Amniotic epithelial cell (primary cell): Measurements from ENCODE around the gene KCNIP4.

ENCODE experiments used
- DNase-seq: peaks from one replicate; pipeline ENCODE4 v3.0.0-alpha.2; 2010; ENCODE audit warnings: low read depth

Gene KCNIP4

DNA sequence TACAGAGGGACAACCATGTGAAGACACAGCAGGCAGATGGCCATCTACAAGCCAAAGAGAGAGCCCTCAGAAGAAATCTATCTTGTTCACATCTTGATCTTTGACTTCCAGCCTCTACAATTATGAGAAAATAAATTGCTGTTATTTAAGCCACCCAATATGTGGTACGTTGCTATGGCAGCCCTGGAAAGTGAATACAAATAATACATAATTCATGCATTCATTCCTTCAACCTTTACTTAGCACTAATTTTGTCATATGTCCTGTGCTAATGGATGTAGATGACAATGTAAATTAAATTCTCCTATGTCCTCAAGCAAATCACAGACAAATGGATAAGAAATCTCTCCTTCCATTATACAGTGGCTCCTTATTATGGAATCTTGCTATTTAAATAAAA lies 886.7 kb downstream of the KCNIP4 start:
- DNase-seq = no peak

DNA sequence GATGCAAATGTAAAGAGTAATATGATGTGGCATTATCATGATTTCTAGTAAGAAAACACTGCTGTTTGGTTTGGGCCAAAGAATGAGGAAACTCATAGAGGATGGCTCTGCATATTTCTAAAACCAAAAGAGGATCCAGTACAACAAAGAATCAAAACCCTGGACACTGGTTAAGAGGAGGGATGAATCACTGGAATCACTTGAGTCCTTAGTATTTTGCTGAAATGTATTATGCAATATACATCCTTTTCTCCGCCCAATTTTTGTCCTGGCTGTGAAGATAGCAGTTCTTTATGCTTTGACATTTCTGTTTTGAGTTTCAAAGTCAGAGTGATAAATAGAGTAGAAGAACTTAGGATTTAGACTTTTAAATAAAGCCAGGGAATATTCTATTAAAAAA lies 902.4 kb downstream of the KCNIP4 start:
- DNase-seq = peak; percentile 50

DNA sequence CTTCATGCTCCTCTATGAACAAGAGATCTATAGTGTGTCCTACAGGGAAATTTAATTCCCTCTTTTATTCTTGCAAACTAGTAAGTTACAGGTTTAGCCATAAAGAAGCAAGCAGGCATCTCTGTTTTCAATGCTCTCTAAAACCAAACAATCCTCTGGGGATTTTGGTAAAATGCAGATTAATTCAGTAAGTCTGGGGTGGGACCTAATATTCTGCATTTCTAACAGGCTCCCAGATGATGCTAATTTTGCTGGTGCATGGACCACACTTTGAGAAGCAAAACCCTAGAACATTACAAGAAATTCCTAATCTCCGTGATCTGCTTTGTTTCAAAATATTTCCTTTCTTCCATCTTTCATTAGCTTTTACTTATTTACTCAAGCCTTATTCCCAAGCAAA lies 903.5 kb downstream of the KCNIP4 start:
- no peak for DNase-seq

DNA sequence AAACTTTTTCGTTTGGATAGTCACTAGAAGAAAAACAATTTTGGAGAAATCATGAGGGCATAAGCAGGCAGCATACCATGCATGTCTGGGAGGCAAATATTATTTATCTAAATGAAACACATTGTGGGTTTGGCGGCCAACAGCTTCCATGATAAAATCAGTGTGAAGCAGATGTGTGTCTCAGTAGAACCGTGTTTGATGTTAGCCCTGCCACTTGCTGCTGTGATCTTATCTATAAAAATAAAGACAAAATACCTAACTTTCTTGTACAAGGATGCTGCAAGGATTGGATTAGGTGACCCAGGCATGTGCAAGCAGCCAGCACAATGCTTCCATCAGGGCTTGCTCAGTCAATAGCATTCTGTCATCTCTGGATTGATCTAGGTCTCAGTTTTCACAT lies 906.9 kb downstream of the KCNIP4 start:
- no peak for DNase-seq

DNA sequence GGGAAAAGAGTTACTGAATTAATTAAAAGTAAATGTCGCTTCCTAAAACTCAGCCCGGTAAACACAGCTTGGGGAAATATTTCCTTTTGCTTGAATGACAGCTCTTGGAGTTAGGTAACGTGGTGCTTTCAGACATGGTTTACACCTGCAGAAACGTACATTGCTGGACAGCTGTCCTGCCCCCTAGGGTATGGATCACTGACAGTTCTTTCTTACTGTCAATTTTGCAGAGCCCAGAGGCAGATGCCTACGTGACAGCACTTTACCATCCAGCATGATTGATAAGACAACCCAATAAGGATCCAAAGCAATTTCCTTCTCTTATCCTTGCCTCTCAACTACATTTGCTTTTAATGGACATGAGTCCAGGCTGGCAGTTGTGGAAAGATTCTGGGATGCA lies 913.8 kb downstream of the KCNIP4 start:
- DNase-seq = no peak

DNA sequence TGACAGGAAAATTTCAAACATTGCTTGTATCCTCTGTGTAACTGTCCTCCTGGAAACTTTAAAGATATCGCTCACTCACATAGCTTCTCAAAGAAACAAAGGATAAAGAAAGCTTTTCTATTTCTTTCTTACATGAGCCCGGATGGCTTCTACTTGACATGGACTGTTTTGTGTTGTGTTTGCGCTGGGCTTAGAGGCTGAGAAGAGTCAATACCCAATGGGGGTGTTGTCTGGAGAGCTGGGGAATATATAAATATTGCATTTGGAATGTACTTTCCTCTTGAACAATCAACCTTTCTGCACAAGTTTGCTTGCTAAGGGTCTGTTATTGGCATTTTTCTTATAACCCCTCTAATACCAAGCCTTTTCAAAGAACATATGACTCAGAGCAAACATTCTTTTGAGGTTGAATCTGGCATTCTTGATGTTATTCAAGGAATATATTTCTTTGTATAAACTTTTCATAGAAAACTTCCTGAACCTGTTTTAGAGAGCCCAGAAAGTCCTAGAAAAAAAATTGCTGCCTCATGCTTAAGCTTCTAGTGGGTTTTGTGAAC lies 916.4 kb downstream of the KCNIP4 start:
- peak; percentile 7 for DNase-seq

DNA sequence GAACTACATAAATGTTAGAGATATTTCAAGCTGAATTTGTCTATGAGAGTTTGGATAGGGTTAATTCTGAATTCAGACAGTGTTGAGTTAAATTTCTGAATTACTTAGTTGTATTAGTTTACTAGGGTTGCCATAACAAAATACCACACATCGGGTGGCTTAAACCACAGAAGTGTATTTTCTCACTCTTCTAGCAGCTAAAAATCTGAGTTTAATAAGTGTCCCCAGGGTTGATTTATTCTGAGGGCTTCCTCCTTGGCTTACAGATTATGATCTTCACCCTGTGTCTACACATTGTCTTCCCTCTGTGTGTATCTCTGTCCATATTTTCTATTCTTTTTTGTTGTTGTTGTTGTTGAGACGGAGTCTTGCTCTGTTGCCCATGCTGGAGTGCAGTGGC lies 929.8 kb downstream of the KCNIP4 start:
- no peak for DNase-seq

DNA sequence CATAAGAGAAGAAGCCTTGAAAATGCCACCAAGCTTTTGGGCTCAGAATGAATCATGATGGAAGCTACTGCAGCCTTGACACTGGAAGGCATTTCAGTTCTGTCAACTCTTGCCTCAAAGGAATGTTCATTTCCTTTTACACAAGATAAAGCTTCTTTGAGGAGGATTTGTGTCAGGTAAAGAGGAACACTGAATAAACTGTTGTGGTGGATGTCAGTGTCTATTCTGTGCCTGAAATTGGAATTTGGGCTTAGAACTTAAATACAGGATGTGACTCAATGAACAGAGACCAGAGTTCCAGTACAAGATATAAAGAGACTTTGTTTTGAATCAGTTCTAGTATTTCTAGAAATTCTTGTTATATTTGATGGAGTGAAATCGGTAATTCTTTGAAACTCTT lies 935.1 kb downstream of the KCNIP4 start:
- peak; percentile 8 for DNase-seq

DNA sequence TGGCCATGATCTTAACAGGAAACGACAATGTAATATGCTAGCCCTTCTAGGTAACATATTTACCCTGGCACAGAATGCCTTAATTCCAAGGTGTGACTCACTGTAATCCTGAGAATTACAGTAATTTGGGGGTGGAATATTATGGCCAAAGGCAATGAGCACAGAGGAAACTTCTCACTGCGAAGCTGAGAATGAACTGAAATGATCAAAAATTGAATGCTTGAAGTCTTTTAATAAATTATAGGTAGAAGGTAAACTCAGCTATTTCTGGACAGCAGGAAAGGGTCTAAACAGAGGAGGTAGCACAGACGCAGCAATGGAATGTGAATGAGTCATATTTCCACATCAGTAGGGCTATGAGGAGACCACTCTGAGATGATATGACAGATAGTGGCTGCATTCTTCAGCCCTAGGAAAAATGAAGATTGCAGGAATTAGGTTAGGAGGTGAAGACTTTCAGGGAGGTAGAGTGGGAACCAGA lies 935.7 kb downstream of the KCNIP4 start:
- DNase-seq = peak; percentile 41

DNA sequence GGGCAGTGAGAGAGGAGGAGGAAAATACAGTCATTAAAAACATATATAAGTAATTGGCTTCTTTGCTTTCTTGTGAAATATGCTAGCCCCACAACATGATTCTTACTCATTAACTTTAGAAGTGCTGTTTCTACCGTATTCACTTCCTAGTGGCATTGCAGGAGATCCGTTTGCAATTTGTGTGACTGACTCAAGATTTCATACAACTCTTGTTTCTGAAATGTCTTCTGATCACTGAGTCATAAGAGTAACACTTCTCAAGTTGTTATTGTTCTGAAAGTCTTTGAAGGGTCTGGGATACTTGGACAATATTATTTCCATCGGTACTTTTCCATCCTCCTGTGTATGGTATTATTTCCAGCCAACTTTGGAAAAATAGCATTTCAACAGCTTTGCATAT lies 937.5 kb downstream of the KCNIP4 start:
- DNase-seq = no peak

DNA sequence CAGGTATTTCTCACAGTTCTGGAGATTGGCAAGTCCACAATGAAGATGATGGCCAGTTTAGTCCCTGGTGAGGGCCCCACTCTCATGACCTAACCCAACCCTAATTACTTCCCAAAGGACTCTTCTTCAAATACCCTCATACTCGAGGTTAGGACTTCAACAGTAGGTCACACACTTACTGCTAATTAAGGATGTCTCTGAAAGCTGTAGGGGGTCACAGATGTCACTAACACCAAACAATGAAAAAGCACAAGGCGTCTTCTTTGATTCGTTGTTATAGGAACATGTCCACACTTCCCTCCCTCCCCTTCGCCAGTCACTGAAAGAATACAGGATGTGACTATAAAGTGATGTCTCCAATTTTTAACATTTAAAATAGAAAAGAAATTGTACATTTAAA lies 938.6 kb downstream of the KCNIP4 start:
- DNase-seq = no peak

DNA sequence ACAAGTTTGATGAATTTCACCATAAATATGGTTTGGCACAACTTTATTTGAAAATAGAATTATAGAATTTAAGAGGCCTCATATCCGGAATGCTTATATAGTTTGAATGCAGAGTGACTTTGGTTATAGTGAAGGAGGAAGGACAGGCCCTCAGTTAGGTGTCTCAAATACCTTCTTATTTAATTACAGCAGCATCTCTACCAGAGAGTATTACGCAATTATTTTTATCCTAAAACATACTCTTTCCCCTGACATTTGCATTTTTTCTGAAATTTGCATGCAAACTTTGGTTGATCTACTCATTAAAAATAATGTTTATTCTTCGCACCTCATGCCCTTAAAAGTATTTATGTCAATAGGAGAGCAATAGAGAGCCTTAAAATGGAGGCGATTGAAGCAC lies 942.9 kb downstream of the KCNIP4 start:
- DNase-seq = no peak

DNA sequence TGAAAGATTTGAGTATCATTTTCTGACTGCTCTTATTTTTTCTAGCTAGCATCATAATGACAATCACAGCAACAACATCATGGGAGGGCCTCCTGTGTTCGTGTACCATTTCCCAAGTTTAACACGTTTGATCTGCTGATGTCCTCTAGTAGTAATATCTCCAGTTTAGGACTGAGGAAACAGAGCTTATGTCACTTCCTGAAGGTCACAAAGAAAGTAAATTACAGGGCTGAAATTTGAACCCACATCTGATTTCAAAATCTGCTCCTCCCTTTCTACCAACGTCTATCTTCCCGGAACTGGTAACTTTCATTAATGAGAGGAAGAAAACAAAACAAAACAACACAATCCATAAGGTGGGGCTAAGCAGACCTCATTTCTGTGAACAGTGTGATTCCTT lies 945.6 kb downstream of the KCNIP4 start:
- no peak for DNase-seq

DNA sequence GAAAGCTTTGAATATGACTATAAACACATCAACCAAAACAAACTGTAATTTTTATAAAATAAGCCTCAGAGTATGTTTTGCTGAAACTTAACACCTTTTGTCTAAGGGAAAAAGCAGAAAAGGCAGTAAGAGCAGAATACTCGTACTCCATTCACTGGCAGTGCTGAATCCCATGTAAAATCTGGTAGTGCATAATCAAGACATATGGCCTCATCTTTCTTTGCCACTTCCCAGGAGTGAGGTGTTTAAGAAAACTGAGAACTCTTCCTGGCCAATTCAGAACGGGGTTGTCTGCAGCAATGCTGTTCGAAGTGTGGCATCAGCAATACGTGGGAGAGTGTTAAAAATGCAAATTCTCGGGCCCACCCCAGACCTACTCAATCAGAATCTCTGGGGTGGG lies 946.3 kb downstream of the KCNIP4 start:
- no peak for DNase-seq

DNA sequence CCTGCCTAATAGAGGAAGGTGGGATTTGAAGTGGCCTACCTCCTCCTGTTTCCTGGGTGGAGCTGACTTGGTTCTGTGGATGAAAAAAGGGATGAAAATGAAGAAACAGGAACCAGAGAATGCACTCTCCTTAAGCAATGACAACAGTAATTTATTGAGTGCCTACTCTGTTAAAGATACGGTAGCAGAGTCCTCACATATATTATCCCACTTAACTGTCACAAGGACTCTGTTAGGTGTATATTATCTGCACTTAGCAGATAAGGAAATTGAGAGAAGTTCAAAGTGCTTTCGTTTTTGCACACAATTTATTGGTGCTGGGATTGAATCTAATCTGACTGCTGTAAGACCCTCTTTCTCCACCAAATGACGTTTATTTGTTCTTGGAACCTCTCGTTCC lies 947.1 kb downstream of the KCNIP4 start:
- DNase-seq = no peak

DNA sequence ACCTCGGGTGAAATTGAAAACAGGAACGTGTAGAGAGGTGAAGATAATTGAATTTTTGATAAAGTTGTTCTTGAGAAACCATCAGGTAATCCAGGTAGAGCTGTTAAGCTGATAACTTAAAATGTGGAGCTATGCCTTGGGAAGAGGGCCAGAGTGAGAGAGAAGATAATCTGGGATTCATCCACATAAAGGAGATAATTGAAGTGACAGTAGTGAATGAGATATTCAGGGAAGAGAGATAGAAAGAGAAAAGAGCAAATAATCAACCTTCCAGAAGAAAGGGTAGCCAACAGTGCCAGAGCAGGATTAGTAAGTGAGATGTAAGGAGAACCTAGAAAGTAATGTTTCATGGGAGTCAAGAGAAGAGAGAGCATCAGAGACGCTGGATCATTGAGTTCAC lies 950.7 kb downstream of the KCNIP4 start:
- no peak for DNase-seq

DNA sequence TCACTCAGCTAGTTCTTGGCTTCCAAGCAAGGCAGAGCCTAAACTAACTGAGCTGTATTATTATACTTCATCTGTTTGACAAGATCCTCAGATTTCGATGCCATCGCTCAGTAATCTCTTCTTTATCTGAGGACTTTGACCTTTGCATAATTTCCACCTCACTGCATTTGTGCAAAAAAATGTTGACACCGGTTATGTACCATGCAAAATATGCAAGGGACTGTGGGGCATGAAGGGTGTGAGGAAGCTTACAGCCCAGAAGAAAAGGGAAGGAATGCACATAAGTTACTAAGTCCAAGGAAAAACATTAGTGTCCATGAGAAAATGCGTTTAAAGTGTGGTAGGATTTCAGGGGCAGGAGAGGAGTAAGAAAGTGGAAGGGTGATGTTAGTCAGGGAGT lies 953.0 kb downstream of the KCNIP4 start:
- no peak for DNase-seq

DNA sequence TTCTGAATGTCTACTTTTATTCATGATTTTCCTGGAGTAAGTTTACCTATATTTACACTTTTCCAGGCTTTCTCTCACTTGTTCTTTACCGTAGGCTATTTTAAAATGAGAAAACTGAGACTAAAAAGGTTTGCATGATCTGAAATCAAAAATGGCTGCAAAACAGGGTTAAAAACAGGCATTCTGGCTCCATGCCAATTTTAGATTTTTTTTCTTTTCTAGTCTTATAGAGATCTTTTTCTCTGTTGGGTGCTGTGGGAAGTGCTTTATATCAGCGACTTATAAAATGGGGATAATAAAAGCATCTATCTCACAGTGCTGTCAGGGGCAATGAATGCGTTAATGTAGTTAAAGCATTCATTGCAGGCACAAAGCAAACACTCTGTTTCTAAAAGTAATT lies 953.6 kb downstream of the KCNIP4 start:
- no peak for DNase-seq

DNA sequence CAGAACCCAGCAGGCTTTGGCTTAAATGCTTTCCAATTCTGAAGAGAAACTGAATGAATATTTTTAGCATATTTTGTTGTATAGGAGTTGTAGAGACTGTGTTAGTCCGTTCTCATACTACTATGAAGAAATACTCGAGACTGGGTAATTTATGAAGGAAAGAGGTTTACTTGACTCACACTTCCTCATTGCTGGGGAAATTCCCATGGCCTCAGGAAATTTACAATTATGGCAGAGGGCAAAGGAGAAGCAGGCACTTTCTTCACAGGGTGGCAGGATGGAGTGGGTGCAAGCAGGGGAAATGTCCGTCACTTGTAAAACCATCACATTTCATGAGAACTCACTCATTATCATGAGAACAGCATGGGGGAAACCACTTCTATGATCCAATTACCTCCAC lies 956.6 kb downstream of the KCNIP4 start:
- DNase-seq = peak; percentile 11

DNA sequence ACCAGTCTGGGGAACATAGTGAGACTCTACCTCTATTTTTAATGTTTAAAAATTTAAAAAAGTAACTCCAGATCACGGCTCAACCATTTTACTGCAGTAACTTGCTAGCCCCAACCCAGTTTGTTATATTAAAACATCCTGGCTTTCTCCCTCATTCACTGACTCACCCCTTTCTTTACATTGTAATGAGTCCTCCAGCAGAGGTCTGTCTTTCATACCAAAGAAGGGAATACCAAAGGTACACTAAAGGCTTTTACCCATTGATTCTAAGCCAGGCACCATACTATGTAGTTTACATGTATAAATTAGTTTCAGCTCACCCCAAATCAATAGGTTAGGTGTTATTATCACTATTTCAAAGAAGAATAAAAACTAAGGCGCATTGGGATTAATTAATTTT lies 961.4 kb downstream of the KCNIP4 start:
- DNase-seq = no peak

DNA sequence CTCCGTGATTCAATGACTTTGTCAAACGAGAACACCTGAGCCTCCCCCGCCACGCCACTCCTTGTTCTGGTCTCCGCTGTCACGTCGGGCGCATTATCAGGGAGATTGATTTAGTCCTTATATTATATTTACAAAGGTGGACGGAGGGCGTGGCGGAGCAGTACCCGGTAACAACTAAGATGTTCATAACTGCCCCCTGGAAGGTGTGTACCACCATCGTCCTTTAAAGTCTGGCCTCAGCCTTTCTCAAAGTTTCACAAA lies 964.1 kb downstream of the KCNIP4 start:
- no peak for DNase-seq

DNA sequence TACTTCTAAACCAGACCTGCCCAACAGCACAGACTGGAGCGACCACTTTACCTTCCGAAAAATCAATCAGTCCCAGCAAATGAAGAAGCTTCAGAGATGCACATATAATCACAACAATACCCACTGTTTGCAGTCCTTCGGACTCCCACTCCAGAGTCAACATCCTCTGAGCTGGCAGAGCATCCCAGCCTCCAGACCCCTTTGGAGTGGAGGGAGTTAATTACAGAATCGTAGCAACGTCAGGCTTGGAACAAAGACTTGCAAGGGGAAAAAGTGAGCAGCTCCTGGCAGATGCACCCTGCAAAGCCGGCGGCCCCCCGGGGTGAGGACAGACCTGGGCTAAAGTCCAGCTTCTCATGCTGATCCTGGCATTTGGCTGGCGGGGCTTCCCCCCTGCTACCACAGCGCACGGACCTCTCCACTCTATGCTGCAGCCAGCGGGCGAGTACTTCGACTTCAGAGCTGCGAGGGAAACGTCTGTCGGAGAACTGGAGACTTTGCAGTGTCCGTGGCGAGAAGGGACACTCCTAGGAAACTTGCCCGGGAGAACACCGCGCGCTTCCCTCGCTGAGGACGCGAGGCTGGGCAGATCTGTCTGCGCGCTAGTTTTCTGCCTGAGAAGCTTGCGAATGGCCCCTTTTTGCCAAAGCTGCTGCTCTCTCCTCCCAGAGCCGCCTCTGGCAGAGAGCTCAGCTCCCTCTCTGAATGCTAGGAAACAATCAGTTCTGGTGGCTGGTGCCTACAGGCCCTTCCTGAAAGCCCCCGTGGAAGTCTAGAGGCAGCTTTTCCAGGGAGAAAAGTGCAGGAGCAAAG lies 964.6 kb downstream of the KCNIP4 start:
- DNase-seq = no peak

DNA sequence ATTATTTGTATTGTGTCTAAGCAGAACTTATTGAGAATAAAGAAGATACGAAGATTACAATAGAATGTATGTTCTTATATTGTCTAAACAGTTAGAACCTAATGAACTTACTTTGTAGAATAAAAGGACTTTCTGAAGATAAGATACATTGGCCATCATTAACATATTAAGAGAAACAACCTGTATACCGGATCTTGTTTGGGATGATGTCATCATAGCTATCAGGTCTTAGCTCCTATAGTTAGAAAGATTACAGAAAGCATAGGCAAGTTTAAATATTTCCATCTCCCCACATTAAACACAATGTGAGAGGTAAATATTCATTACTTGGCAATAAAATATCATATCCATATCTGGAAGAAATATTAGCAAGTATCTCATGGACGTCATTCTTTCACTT lies 966.0 kb downstream of the KCNIP4 start:
- DNase-seq = no peak

DNA sequence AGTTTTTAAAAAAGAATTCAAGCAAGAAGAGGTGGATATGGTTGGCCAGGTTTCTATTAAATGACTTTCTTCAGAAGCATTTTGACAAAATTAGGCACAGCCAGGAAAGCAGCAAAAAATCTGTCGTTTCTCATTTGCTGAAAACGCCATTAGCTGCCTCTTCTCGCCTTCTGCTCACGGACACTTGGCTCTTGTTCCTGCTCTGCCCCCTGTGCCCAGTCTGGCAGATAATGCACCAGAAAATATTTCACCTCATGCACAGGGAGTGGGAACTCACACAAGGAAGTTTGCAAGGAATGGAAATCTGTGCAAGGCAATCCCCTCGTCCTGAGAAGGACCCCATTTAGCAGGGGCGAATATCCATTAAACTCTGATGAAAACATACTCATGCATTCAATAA lies 988.3 kb downstream of the KCNIP4 start:
- no peak for DNase-seq
